ENCODE measurements around the gene TMEM255B.
"Not testable (repeated sequence)": the region's sequence is repeated elsewhere in the genome, so short reads cannot be mapped to it uniquely, and the experiment has no call there.

TMEM255B gene

GRCh38 chr13:113734099-113734825 lies 24.8 kb upstream of the TMEM255B start:
- DNase-seq (ENCODE audit: low read depth, low spot score), result no peak

- DNase-seq (ENCODE audit: low read depth, low spot score), result no peak
Measured at GRCh38 chr13:113734826-113735125, 24.2 kb upstream of the TMEM255B start.

GRCh38 chr13:113735194-113735593 lies 23.8 kb upstream of the TMEM255B start:
- no peak for DNase-seq (ENCODE audit: low read depth, low spot score)

DNA sequence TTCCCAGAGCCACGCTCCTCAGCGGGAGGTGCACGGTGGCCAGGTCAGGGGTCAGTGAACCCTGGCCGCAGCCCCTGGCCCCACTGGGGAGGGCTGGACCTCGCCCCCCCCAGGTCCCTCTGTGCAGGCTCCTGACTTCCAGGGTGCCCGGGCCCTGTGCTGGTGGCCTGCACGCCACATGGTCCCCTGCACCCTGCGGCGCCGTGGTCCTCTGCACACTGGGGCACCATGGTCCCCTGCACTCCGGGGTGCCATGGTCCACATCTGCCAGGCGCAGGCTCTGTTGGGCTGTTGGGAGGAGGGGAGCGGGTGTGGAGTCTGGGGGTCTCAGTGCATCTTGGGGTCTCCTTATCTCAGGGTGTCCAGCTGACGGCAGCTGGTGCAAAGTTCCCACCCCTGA lies 23.3 kb upstream of the TMEM255B start:
- no peak for DNase-seq (ENCODE audit: low read depth, low spot score)

GRCh38 chr13:113736258-113736731 lies 22.7 kb upstream of the TMEM255B start:
- DNase-seq (ENCODE audit: low read depth, low spot score), result no peak

DNA sequence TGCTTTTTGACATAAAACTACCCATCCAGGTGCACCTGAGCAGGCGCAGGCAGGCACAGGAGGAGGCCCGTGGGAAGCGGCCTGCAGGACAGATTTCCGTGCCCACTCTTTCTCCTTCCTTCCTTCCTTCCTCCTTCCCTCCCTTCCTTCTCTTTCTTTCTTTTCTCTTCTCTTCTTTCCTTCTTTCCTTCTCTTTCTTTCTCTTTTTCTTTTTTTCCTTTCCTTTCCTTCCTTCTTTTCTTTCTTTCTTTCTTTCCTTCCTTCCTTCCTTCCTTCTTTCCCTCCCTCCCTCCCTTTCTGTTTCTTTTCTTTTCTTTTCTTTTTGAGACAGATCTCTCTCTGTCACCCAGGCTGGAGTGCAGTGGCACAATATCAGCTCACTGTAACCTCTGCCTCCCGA lies 21.2 kb upstream of the TMEM255B start:
- DNase-seq (ENCODE audit: low read depth, low spot score), result no peak

GRCh38 chr13:113739527-113740285 lies 19.3 kb upstream of the TMEM255B start:
- DNase-seq (ENCODE audit: low read depth, low spot score), result no peak

DNA sequence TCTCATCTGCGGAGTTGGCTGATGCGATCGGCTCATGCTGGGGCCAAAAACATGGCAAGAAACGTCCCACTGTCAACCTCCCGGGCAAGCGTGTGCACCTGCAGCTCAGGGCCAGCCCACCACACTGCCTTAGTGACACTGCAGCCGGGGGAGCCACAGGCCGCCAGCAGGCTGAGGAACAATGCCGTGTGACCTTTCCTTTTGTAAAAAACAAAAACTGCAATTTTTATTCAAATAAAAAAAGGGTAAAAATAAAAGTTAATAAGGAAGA lies 18.8 kb upstream of the TMEM255B start:
- no peak for DNase-seq (ENCODE audit: low read depth, low spot score)

GRCh38 chr13:113740661-113741060 lies 18.4 kb upstream of the TMEM255B start:
- no peak for DNase-seq (ENCODE audit: low read depth, low spot score)

GRCh38 chr13:113741191-113741668 lies 17.8 kb upstream of the TMEM255B start:
- no peak for DNase-seq (ENCODE audit: low read depth, low spot score)

DNA sequence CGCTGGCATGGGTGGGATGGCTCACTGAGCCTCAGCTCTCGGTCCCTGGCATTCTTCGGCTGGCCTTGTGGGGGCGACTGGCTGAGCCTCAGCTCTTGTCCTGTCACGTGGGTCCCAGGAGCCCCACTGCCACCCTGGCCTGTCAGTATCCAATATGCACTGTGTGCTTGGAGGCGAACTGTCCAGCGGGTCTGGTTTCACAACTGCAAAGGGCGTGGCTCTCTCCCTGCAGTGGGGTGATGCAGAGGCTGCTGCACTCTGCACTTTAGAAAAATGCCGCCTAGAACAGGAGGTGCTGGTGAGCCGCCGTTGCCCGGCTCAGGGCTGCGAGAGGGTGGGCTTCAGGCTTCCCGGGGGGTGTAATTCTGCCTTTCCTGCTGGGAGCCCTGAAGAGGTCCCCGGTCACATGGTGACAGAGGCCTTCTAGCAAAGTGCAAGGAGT lies 17.0 kb upstream of the TMEM255B start:
- DNase-seq (ENCODE audit: low read depth, low spot score), result no peak

DNA sequence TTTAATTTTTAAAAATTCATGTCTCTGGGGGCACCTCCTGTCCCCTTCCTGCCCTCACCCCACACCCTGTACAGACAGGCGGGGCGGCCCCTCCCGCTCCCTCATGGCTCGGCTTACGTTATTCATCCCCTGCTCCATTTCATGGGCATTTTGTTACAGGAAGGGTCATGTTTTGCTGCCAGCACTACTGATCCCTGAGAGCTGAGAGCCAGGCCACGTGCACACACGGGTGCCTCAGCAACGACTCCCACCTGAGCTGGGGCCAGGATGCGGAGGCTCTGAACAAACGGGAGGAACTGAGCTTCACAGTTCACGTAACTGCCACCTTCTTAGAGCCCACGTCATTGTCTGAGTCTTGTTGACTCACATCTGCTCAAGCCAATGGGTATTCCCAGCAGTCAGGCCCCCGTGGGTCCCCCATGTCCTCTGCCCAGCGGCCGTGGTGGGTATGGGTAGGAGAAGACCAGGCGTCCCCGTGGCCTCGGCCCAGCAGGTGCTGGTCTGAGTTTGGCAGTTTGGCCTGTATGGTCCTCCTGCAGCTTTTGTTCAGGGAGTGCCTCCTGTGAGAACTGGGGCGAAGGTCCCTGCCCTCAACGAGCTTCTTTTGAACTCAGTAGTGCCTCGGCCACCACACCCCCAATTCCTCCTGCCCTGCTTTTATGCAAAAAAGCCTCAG lies 16.4 kb upstream of the TMEM255B start:
- DNase-seq (ENCODE audit: low read depth, low spot score), result no peak

GRCh38 chr13:113743366-113744195 lies 15.4 kb upstream of the TMEM255B start:
- DNase-seq (ENCODE audit: low read depth, low spot score), result no peak

- no peak for DNase-seq (ENCODE audit: low read depth, low spot score)
Measured at GRCh38 chr13:113744197-113745000, 14.6 kb upstream of the TMEM255B start.

- no peak for DNase-seq (ENCODE audit: low read depth, low spot score)
Measured at GRCh38 chr13:113745059-113745458, 14.0 kb upstream of the TMEM255B start.

DNA sequence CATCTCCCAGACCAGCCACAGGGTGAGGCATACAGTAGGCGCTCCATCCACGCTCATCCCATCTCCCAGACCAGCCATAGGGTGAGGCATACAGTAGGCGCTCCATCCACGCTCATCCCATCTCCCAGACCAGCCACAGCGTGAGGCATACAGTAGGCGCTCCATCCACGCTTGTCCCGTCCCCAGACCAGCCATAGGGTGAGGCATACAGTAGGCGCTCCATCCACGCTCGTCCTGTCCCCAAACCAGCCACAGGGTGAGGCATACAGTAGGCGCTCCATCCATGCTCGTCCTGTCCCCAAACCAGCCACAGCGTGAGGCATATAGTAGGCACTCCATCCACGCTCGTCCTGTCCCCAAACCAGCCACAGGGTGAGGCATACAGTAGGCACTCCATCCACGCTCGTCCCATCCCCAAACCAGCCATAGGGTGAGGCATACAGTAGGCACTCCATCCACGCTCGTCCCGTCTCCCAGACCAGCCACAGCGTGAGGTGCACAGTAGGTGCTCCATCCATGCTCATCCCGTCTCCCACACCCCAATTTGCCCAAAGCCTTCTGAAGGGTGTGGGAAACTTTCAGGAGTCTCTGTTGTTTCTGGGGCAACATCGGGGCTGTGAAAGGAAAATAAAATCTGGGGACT lies 13.4 kb upstream of the TMEM255B start:
- not testable (repeated sequence) for DNase-seq (ENCODE audit: low read depth, low spot score)

GRCh38 chr13:113746143-113746525 lies 12.9 kb upstream of the TMEM255B start:
- DNase-seq (ENCODE audit: low read depth, low spot score), result no peak

DNA sequence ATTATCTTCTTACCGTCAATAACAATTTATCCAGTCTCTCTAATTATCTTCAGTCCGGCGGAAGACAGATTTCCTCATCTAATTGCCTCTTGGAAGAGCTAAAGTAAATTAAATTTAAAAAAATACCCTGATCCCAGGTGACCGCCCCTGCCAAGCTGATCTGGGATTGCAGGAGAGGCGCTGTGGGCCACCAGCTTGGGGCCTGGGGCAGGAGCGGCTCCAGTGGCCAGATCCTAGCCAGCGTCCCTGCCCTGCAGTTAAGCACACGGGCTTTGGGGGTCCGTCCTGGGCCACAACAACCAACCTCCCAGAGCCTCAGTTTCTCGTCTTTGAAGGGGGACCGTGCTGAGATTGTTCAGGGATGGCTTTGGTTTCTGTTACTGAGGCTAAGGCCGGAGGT lies 12.4 kb upstream of the TMEM255B start:
- no peak for DNase-seq (ENCODE audit: low read depth, low spot score)

- no peak for DNase-seq (ENCODE audit: low read depth, low spot score)
Measured at GRCh38 chr13:113747291-113747833, 11.7 kb upstream of the TMEM255B start.
